ENCODE data around the gene SRSF4. TPM values are rescaled to one million over a fixed set of nuclear protein-coding genes. Genes with fewer than 3 reads are reported as not detected.

Gene SRSF4
- total RNA-seq, 1 donor from 2014 or later = 34.5 TPM

- Histone ChIP-seq H3K4me3 (ENCODE audit: low read depth, low read length) (peak overlapping the region; percentile 97), H3K36me3 (ENCODE audit: control insufficient read depth, insufficient read depth, low read length) (peaks cover 3% of the 10 kb centered on the region), H3K27me3 (ENCODE audit: control insufficient read depth, insufficient read depth, low read length) (no peaks in the 10 kb centered on the region)
- peak; percentile 33 for DNase-seq (ENCODE audit: low read depth)
- no peak for TF ChIP-seq CTCF (IDR thresholded peaks at IDR 0.05; ENCODE audit: insufficient read depth, low read length, severe bottlenecking)
- FAIRE-seq = no peak
Measured at GRCh38 chr1:29179641-29180184, 2.0 kb downstream of the SRSF4 start.

- DNase-seq (ENCODE audit: low read depth) (no peak), FAIRE-seq (no peak)
- Histone ChIP-seq H3K4me3 (ENCODE audit: low read depth, low read length) (no peak overlapping the region), H3K27me3 (ENCODE audit: control insufficient read depth, insufficient read depth, low read length) (no peaks in the 10 kb centered on the region), H3K36me3 (ENCODE audit: control insufficient read depth, insufficient read depth, low read length) (peaks cover 5% of the 10 kb centered on the region)
- no peak for TF ChIP-seq CTCF (IDR thresholded peaks at IDR 0.05; ENCODE audit: insufficient read depth, low read length, severe bottlenecking)
Measured at GRCh38 chr1:29177022-29177705, 4.5 kb downstream of the SRSF4 start.

DNA sequence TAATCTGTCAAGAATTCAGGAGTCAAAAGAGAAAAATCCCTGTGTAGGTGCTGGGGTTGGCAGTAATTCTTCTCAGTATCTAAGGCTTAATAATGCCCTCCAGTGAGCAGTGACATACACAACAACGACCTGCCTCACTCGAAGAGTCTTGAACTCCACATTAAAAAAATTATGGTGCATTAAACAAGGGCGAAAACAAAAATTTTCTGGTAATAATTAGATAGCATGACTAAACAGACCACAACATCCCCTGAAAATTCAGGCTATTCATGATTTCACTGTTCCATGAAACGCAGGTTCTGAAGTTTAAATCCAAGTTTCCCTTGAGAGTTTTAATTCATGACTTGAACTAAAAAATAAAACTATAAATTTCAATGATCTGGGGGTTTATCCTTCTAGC, 5.1 kb downstream of the SRSF4 start:
- H3K27me3 ChIP-seq (ENCODE audit: control insufficient read depth, insufficient read depth, low read length) = no peaks in the 10 kb centered on the region
- no peak overlapping the region for H3K4me3 ChIP-seq (ENCODE audit: low read depth, low read length)
- H3K36me3 ChIP-seq (ENCODE audit: control insufficient read depth, insufficient read depth, low read length) = peaks cover 5% of the 10 kb centered on the region
- DNase-seq (ENCODE audit: low read depth) (no peak), FAIRE-seq (no peak)
- TF ChIP-seq CTCF (IDR thresholded peaks at IDR 0.05; ENCODE audit: insufficient read depth, low read length, severe bottlenecking) = no peak

DNA sequence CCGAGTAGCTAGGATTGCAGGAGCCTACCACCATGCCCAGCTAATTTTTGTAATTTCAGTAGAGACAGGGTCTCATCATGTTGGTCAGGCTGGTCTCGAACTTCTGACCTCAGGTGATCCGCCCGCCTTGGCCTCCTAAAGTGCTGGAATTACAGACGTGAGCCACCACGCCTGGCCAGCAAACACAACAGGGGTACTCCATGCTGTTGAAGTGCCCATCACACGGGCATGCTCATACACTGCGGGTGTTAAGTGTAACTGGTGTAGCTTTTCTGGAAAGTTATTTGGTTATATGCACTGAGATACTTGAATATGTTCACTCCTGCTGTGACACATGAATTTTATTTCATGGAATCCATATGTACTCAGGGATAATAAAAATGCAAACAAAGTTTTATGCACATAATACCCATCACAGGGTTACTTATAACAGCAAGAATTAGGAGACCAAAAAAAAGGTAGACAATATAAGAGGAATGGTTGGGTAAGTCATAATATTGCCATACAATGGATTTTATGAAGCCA, 9.2 kb downstream of the SRSF4 start:
- Histone ChIP-seq H3K4me3 (ENCODE audit: low read depth, low read length) (no peak overlapping the region), H3K36me3 (ENCODE audit: control insufficient read depth, insufficient read depth, low read length) (peaks cover 7% of the 10 kb centered on the region), H3K27me3 (ENCODE audit: control insufficient read depth, insufficient read depth, low read length) (no peaks in the 10 kb centered on the region)
- DNase-seq (ENCODE audit: low read depth) (no peak), FAIRE-seq (no peak)
- TF ChIP-seq CTCF (IDR thresholded peaks at IDR 0.05; ENCODE audit: insufficient read depth, low read length, severe bottlenecking) = no peak

- Histone ChIP-seq H3K36me3 (ENCODE audit: control insufficient read depth, insufficient read depth, low read length) (peaks cover 8% of the 10 kb centered on the region), H3K27me3 (ENCODE audit: control insufficient read depth, insufficient read depth, low read length) (no peaks in the 10 kb centered on the region), H3K4me3 (ENCODE audit: low read depth, low read length) (no peak overlapping the region)
- DNase-seq (ENCODE audit: low read depth) = no peak
- no peak for TF ChIP-seq CTCF (IDR thresholded peaks at IDR 0.05; ENCODE audit: insufficient read depth, low read length, severe bottlenecking)
- no peak for FAIRE-seq
Measured at GRCh38 chr1:29171521-29171920, 10.2 kb downstream of the SRSF4 start.

All from bronchial epithelial cell (primary cell).